Measurements from ENCODE around the gene LAMA2.

GRCh38 chr6:128981716-128982115, 98.8 kb downstream of the LAMA2 start:
- TF ChIP-seq CTCF (conservative IDR thresholded peaks at IDR 0.05; ENCODE audit: low read depth in 2 of 2) = no peak
- no peak for TF ChIP-seq EZH2phosphoT487 (IDR thresholded peaks at IDR 0.05; ENCODE audit: unreplicated experiment)
- TF ChIP-seq POLR2AphosphoS5 (IDR thresholded peaks at IDR 0.05; ENCODE audit: low read depth) = no peak
- no peak for TF ChIP-seq CREB1 (CRISPR knock-in tag; IDR thresholded peaks at IDR 0.05; ENCODE audit: low read depth)
- TF ChIP-seq REST (IDR thresholded peaks at IDR 0.05; ENCODE audit: unreplicated experiment) = no peak
- no peak for TF ChIP-seq EZH2 (IDR thresholded peaks at IDR 0.05; ENCODE audit: low read depth, unreplicated experiment)
- no peak for TF ChIP-seq JUNB (IDR thresholded peaks at IDR 0.05; ENCODE audit: unreplicated experiment)
- no peak for TF ChIP-seq STAT1 (IDR thresholded peaks at IDR 0.05; ENCODE audit: unreplicated experiment)
- no peak for TF ChIP-seq ETS1 (IDR thresholded peaks at IDR 0.05)
